Measurements from ENCODE around the gene PSAPL1. TPM values are rescaled to one million over a fixed set of nuclear protein-coding genes. Genes with fewer than 3 reads are reported as not detected.

Gene PSAPL1
- polyA plus RNA-seq, 1 donor from 2014 or later = not detected

- H3K9me3 Mint-ChIP-seq = peaks cover 3 to 7% (median 4%) of the 10 kb centered on the region in 3 donors
- H3K36me3 Mint-ChIP-seq = peaks cover 2% of the 10 kb centered on the region
- peaks cover 9% of the 10 kb centered on the region for H3K27me3 Mint-ChIP-seq
- H3K27ac Mint-ChIP-seq = no peak overlapping the region
- H3K4me1 Mint-ChIP-seq = peaks cover 0 to 2% (median 0%) of the 10 kb centered on the region in 3 donors
- H3K4me3 Mint-ChIP-seq = no peak overlapping the region
Observed at GRCh38 chr4:7448036-7448435, 13.3 kb upstream of the PSAPL1 start.

GRCh38 chr4:7447236-7447635 is 12.5 kb upstream of the PSAPL1 start:
- Mint-ChIP-seq H3K27me3 (peaks cover 9% of the 10 kb centered on the region), H3K4me3 (no peak overlapping the region), H3K9me3 (peaks cover 3 to 4% (median 4%) of the 10 kb centered on the region in 3 donors), H3K4me1 (peaks cover 0 to 2% (median 0%) of the 10 kb centered on the region in 3 donors), H3K36me3 (peaks cover 2% of the 10 kb centered on the region), H3K27ac (no peak overlapping the region)

- H3K4me1 Mint-ChIP-seq = no peaks in the 10 kb centered on the region
- peak overlapping the region in 2 of 3 donors; percentile 49 to 57 for H3K27ac Mint-ChIP-seq
- peaks cover 2 to 4% (median 3%) of the 10 kb centered on the region in 3 donors for H3K9me3 Mint-ChIP-seq
- peaks cover 2% of the 10 kb centered on the region for H3K36me3 Mint-ChIP-seq
- H3K27me3 Mint-ChIP-seq = peaks cover 9% of the 10 kb centered on the region
- H3K4me3 Mint-ChIP-seq = no peak overlapping the region
Observed at GRCh38 chr4:7444731-7445130, 10.0 kb upstream of the PSAPL1 start.

GRCh38 chr4:7444314-7444713 is 9.6 kb upstream of the PSAPL1 start:
- Mint-ChIP-seq H3K9me3 (peaks cover 3 to 4% (median 3%) of the 10 kb centered on the region in 3 donors), H3K4me1 (no peaks in the 10 kb centered on the region), H3K4me3 (no peak overlapping the region), H3K27ac (peak overlapping the region in 2 of 3 donors; percentile 49 to 57), H3K27me3 (peaks cover 9% of the 10 kb centered on the region), H3K36me3 (peaks cover 2% of the 10 kb centered on the region)

- Mint-ChIP-seq H3K4me1 (no peaks in the 10 kb centered on the region), H3K9me3 (peaks cover 3 to 7% (median 4%) of the 10 kb centered on the region in 3 donors), H3K27me3 (peaks cover 9% of the 10 kb centered on the region), H3K36me3 (peaks cover 2% of the 10 kb centered on the region), H3K27ac (no peak overlapping the region), H3K4me3 (no peak overlapping the region)
Observed at GRCh38 chr4:7442574-7443162, 7.9 kb upstream of the PSAPL1 start.

GRCh38 chr4:7441201-7441600 is 6.5 kb upstream of the PSAPL1 start:
- Mint-ChIP-seq H3K27ac (no peak overlapping the region), H3K27me3 (peaks cover 9% of the 10 kb centered on the region), H3K9me3 (peaks cover 3 to 7% (median 4%) of the 10 kb centered on the region in 3 donors), H3K4me3 (no peak overlapping the region), H3K4me1 (no peaks in the 10 kb centered on the region), H3K36me3 (peaks cover 2% of the 10 kb centered on the region)

- Mint-ChIP-seq H3K4me3 (no peak overlapping the region), H3K27ac (peak overlapping the region in 1 of 3 donors; percentile 74), H3K27me3 (peaks cover 7% of the 10 kb centered on the region), H3K4me1 (no peaks in the 10 kb centered on the region), H3K36me3 (peaks cover 2% of the 10 kb centered on the region), H3K9me3 (peaks cover 3 to 5% (median 4%) of the 10 kb centered on the region in 3 donors)
Observed at GRCh38 chr4:7439699-7440098, 5.0 kb upstream of the PSAPL1 start.

- no peaks in the 10 kb centered on the region for H3K27me3 Mint-ChIP-seq
- no peak overlapping the region for H3K4me3 Mint-ChIP-seq
- peaks cover 0 to 5% (median 0%) of the 10 kb centered on the region in 3 donors for H3K9me3 Mint-ChIP-seq
- no peaks in the 10 kb centered on the region for H3K36me3 Mint-ChIP-seq
- no peak overlapping the region for H3K27ac Mint-ChIP-seq
- no peaks in the 10 kb centered on the region for H3K4me1 Mint-ChIP-seq
Observed at GRCh38 chr4:7436256-7436655, 1.5 kb upstream of the PSAPL1 start.

GRCh38 chr4:7435471-7436061 is 836 bp upstream of the PSAPL1 start:
- Mint-ChIP-seq H3K27ac (no peak overlapping the region), H3K9me3 (peaks cover 0 to 5% (median 0%) of the 10 kb centered on the region in 3 donors), H3K4me3 (peak overlapping the region in 1 of 4 donors; percentile 39), H3K36me3 (no peaks in the 10 kb centered on the region), H3K27me3 (no peaks in the 10 kb centered on the region), H3K4me1 (no peaks in the 10 kb centered on the region)

- H3K27me3 Mint-ChIP-seq = no peaks in the 10 kb centered on the region
- no peaks in the 10 kb centered on the region for H3K4me1 Mint-ChIP-seq
- no peaks in the 10 kb centered on the region for H3K36me3 Mint-ChIP-seq
- H3K4me3 Mint-ChIP-seq = no peak overlapping the region
- peaks cover 0 to 3% (median 0%) of the 10 kb centered on the region in 3 donors for H3K9me3 Mint-ChIP-seq
- no peak overlapping the region for H3K27ac Mint-ChIP-seq
Observed at GRCh38 chr4:7434141-7434765, 477 bp downstream of the PSAPL1 start.

GRCh38 chr4:7433376-7434140 is 1.2 kb downstream of the PSAPL1 start:
- Mint-ChIP-seq H3K4me3 (no peak overlapping the region), H3K27ac (no peak overlapping the region), H3K9me3 (no peaks in the 10 kb centered on the region), H3K36me3 (no peaks in the 10 kb centered on the region), H3K27me3 (no peaks in the 10 kb centered on the region), H3K4me1 (no peaks in the 10 kb centered on the region)

- H3K27ac Mint-ChIP-seq = no peak overlapping the region
- H3K27me3 Mint-ChIP-seq = no peaks in the 10 kb centered on the region
- no peaks in the 10 kb centered on the region for H3K36me3 Mint-ChIP-seq
- H3K4me3 Mint-ChIP-seq = no peak overlapping the region
- H3K4me1 Mint-ChIP-seq = no peaks in the 10 kb centered on the region
- no peaks in the 10 kb centered on the region for H3K9me3 Mint-ChIP-seq
Observed at GRCh38 chr4:7432531-7433375, 2.0 kb downstream of the PSAPL1 start.

- no peaks in the 10 kb centered on the region for H3K9me3 Mint-ChIP-seq
- H3K4me1 Mint-ChIP-seq = no peaks in the 10 kb centered on the region
- no peaks in the 10 kb centered on the region for H3K36me3 Mint-ChIP-seq
- peaks cover 2% of the 10 kb centered on the region for H3K27me3 Mint-ChIP-seq
- no peak overlapping the region for H3K27ac Mint-ChIP-seq
- no peak overlapping the region for H3K4me3 Mint-ChIP-seq
Observed at GRCh38 chr4:7431696-7432530, 2.8 kb downstream of the PSAPL1 start.
